Measurements from ENCODE around the gene TCERG1L.

Gene TCERG1L

DNA sequence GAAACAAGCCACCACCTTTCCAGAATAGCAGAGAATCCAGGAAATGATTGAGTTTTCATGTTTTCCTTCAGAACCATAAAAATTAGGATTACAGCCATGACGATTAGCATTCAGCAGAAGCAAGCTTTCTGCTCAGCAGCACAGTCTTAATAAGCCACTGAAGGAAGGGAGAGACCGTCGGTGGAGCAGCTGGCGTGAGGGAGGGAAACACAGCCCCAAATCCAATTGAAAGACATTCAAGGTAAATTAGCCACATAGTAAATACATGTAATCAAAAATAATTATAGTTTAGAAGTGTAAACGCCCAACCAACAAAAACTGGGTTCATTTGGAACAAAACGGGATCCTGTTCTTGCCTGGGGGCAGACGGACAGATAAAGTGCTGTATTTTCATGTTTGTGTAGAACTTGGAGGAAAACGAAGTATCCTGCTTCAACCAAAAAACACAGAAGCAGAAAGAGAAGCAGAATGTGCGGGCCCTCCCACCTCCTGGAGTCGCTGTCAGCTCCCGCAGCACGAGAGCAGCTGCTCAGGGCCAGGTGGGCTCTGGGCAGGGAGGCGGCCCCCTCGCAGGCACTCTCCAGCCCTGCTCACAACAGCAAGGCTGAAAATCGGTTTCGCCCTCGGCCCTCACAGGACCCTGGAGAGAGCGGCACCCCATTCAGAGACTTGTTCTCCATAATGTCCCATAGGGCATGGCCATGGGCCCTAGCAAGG is 84.9 kb downstream of the TCERG1L start:
- H3K4me1 ChIP-seq (ENCODE audit: insufficient read depth, low read length) = no peaks in the 10 kb centered on the region
- no peaks in the 10 kb centered on the region for H3K9me3 ChIP-seq (ENCODE audit: control insufficient read depth, insufficient read depth, low read length)
- no peak overlapping the region for H3K9ac ChIP-seq (ENCODE audit: low read depth, low read length)
- H3K36me3 ChIP-seq (ENCODE audit: insufficient read depth, low read length) = no peaks in the 10 kb centered on the region

GRCh38 chr10:131224106-131224505 is 87.4 kb downstream of the TCERG1L start:
- H3K4me1 ChIP-seq (ENCODE audit: insufficient read depth, low read length) = no peaks in the 10 kb centered on the region
- no peaks in the 10 kb centered on the region for H3K9me3 ChIP-seq (ENCODE audit: control insufficient read depth, insufficient read depth, low read length)
- no peak overlapping the region for H3K9ac ChIP-seq (ENCODE audit: low read depth, low read length)
- H3K36me3 ChIP-seq (ENCODE audit: insufficient read depth, low read length) = no peaks in the 10 kb centered on the region

GRCh38 chr10:131223422-131223821 is 88.1 kb downstream of the TCERG1L start:
- no peaks in the 10 kb centered on the region for H3K36me3 ChIP-seq (ENCODE audit: insufficient read depth, low read length)
- no peaks in the 10 kb centered on the region for H3K4me1 ChIP-seq (ENCODE audit: insufficient read depth, low read length)
- H3K9me3 ChIP-seq (ENCODE audit: control insufficient read depth, insufficient read depth, low read length) = no peaks in the 10 kb centered on the region
- H3K9ac ChIP-seq (ENCODE audit: low read depth, low read length) = no peak overlapping the region

GRCh38 chr10:131222986-131223385 is 88.5 kb downstream of the TCERG1L start:
- Histone ChIP-seq H3K9ac (ENCODE audit: low read depth, low read length) (no peak overlapping the region), H3K36me3 (ENCODE audit: insufficient read depth, low read length) (no peaks in the 10 kb centered on the region), H3K9me3 (ENCODE audit: control insufficient read depth, insufficient read depth, low read length) (no peaks in the 10 kb centered on the region), H3K4me1 (ENCODE audit: insufficient read depth, low read length) (no peaks in the 10 kb centered on the region)

DNA sequence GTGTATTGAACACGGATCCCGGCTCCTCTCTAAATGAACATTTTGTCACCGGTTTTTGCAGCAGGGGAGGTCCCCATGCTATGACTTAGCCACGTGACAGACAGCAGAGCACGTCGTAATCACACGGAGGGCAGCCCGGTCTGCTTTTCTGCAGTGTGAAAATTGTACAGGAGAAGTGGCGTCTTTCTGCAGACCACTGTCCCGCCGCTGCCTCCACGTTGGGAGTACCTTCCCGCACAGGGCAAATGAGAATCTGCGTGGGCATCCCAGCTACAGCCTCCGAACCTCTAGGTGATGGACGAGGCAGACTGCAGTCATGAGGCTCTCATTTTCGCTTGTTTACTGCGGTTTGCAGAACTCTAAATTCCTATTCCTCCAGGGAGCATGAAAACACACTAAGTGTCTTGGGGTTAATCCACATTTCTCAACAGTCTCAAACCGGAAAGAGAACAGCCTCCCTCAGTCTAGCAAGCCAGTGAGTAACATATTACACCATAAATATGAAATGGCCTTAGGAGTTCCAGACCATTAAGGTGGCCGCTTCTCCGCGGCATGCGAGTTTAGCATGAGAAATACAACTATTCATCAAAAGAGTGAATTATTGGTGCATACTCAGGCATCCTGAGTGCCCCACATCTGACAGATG is 89.8 kb downstream of the TCERG1L start:
- H3K9ac ChIP-seq (ENCODE audit: low read depth, low read length) = no peak overlapping the region
- H3K4me1 ChIP-seq (ENCODE audit: insufficient read depth, low read length) = no peaks in the 10 kb centered on the region
- H3K36me3 ChIP-seq (ENCODE audit: insufficient read depth, low read length) = no peaks in the 10 kb centered on the region
- H3K9me3 ChIP-seq (ENCODE audit: control insufficient read depth, insufficient read depth, low read length) = no peaks in the 10 kb centered on the region

DNA sequence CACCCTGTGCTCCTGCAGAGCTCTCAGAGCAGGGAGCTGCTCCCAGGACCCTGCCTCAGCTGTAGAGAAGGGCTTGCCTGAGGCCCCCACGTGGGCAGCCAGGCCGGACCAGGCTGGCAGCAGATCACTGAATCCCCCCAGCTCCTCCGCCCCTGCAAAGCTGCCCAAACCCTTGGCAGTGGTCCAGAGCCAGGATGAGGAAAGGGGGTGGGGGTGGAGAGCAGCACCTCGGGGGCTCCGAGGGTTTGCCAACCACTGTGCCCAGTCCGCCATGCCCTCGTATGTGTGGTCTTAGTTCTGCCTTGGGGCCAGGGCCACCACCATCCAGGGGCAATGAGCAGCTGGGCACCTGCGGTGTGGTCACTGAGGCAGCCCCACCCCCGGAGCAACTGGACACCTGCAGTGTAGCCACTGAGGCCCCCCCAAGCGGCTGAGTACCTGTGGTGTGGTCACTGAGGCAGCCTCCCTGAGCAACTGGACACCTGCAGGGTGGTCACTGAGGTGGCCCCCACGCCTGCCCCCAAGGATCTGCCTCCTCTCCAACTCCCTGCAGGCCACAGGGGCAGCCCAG is 90.8 kb downstream of the TCERG1L start:
- Histone ChIP-seq H3K9ac (ENCODE audit: low read depth, low read length) (no peak overlapping the region), H3K4me1 (ENCODE audit: insufficient read depth, low read length) (no peaks in the 10 kb centered on the region), H3K9me3 (ENCODE audit: control insufficient read depth, insufficient read depth, low read length) (no peaks in the 10 kb centered on the region), H3K36me3 (ENCODE audit: insufficient read depth, low read length) (no peaks in the 10 kb centered on the region)

- Histone ChIP-seq H3K9ac (ENCODE audit: low read depth, low read length) (no peak overlapping the region), H3K4me1 (ENCODE audit: insufficient read depth, low read length) (no peaks in the 10 kb centered on the region), H3K36me3 (ENCODE audit: insufficient read depth, low read length) (no peaks in the 10 kb centered on the region), H3K9me3 (ENCODE audit: control insufficient read depth, insufficient read depth, low read length) (no peaks in the 10 kb centered on the region)
Observed at GRCh38 chr10:131219955-131220489, 91.5 kb downstream of the TCERG1L start.

- H3K9me3 ChIP-seq (ENCODE audit: control insufficient read depth, insufficient read depth, low read length) = no peaks in the 10 kb centered on the region
- H3K4me1 ChIP-seq (ENCODE audit: insufficient read depth, low read length) = no peaks in the 10 kb centered on the region
- no peaks in the 10 kb centered on the region for H3K36me3 ChIP-seq (ENCODE audit: insufficient read depth, low read length)
- no peak overlapping the region for H3K9ac ChIP-seq (ENCODE audit: low read depth, low read length)
Observed at GRCh38 chr10:131219584-131219886, 92.0 kb downstream of the TCERG1L start.

- Histone ChIP-seq H3K36me3 (ENCODE audit: insufficient read depth, low read length) (no peaks in the 10 kb centered on the region), H3K4me1 (ENCODE audit: insufficient read depth, low read length) (no peaks in the 10 kb centered on the region), H3K9me3 (ENCODE audit: control insufficient read depth, insufficient read depth, low read length) (no peaks in the 10 kb centered on the region), H3K9ac (ENCODE audit: low read depth, low read length) (no peak overlapping the region)
Observed at GRCh38 chr10:131218811-131219583, 92.5 kb downstream of the TCERG1L start.

DNA sequence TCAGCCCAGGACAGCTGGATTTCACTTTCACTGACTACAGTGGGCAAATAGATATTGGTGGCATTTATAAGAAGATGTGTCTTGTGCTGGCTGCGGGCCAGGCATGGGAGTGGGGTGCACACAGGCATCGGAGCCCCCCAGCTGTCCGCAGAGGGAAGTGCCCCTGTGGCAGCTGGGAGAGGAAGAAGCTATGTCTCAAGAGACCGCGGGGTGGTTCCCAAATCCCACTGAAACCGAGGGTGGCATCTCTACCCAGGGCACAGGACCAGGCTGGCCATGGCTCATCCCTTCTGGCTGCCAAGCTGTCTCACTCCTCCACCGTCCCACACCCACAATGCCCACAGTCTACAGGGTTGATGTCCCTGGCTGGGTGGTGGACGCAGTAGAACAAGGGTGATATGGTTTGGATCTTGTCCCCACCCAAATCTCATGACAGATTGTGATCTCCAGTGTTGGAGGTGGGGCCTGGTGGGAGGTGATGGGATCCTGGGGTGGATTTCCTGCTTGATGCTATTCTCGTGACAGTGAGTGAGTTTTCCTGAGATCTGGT is 94.8 kb downstream of the TCERG1L start:
- no peaks in the 10 kb centered on the region for H3K4me1 ChIP-seq (ENCODE audit: insufficient read depth, low read length)
- H3K9me3 ChIP-seq (ENCODE audit: control insufficient read depth, insufficient read depth, low read length) = no peaks in the 10 kb centered on the region
- no peaks in the 10 kb centered on the region for H3K36me3 ChIP-seq (ENCODE audit: insufficient read depth, low read length)
- no peak overlapping the region for H3K9ac ChIP-seq (ENCODE audit: low read depth, low read length)

GRCh38 chr10:131215776-131216175 is 95.7 kb downstream of the TCERG1L start:
- H3K36me3 ChIP-seq (ENCODE audit: insufficient read depth, low read length) = no peaks in the 10 kb centered on the region
- no peaks in the 10 kb centered on the region for H3K4me1 ChIP-seq (ENCODE audit: insufficient read depth, low read length)
- no peak overlapping the region for H3K9ac ChIP-seq (ENCODE audit: low read depth, low read length)
- H3K9me3 ChIP-seq (ENCODE audit: control insufficient read depth, insufficient read depth, low read length) = no peaks in the 10 kb centered on the region

- no peaks in the 10 kb centered on the region for H3K4me1 ChIP-seq (ENCODE audit: insufficient read depth, low read length)
- H3K9me3 ChIP-seq (ENCODE audit: control insufficient read depth, insufficient read depth, low read length) = no peaks in the 10 kb centered on the region
- no peak overlapping the region for H3K9ac ChIP-seq (ENCODE audit: low read depth, low read length)
- H3K36me3 ChIP-seq (ENCODE audit: insufficient read depth, low read length) = no peaks in the 10 kb centered on the region
Observed at GRCh38 chr10:131214521-131215244, 96.8 kb downstream of the TCERG1L start.

DNA sequence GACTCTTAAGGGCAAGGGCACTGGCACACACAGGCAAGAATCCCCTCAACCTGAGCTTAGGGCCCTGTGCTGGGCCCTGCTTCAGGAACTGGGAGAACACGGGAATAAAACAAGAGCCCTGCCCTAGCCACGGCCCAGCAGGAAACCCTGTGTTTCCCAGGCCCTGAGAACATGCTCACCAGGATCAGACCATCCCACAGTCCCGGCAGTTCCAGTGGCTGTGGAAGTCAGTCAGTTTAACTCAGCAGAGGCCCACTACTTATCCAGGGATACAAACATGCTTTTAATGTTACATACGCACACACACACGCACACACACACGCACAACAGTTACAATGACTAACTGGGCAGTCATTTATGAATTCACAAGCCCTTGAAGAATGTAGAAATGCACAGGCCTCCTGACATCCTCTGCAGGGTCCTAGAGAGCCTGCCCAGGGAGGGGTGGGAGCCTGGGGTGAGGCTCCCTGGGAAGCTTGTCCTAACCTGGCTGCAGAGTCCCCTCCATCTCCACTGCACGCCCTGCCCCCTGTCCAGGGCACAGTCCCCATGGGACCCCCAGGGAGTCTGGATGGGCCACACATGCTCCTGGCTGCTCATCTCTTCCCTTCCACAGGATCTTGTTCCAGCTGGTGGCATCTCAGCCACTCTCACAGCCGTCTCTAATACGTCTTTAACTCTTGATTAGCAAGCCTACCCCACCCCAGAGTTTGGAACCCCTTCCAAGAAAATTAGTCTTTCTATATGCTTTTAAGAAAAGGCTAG is 97.6 kb downstream of the TCERG1L start:
- H3K9ac ChIP-seq (ENCODE audit: low read depth, low read length) = no peak overlapping the region
- no peaks in the 10 kb centered on the region for H3K4me1 ChIP-seq (ENCODE audit: insufficient read depth, low read length)
- H3K36me3 ChIP-seq (ENCODE audit: insufficient read depth, low read length) = no peaks in the 10 kb centered on the region
- H3K9me3 ChIP-seq (ENCODE audit: control insufficient read depth, insufficient read depth, low read length) = no peaks in the 10 kb centered on the region
